HG02885 (cell line): ENCODE results near the gene FTSJ3.
"Not testable (repeated sequence)": the region's sequence is repeated elsewhere in the genome, so short reads cannot be mapped to it uniquely, and the experiment has no call there.

Source experiments
- ATAC-seq: cut with Tn5 transposase; IDR thresholded peaks from one replicate; pipeline ENCODE4 v1.9.1; 2021; ENCODE audit warnings: mild to moderate bottlenecking; ENCODE audit not compliant: unreplicated experiment, poor library complexity

Gene FTSJ3

DNA sequence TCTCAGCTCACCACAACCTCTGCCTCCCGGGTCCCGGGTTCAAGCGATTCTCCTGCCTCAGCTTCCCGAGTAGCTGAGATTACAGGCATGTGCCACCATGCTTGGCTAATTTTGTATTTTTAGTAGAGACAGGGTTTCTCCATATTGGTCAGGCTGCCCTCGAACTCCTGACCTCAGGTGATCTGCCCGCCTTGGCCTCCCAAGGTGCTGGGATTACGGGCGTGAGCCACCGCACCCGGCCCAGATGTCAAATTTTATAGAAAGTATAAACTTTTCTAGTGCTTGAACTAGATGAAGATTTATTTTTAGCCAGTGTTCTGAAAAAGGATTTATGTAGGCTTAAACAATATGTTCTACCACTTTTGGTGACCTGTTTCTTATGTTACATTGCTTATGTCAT is 31.1 kb downstream of the FTSJ3 start:
- ATAC-seq, result not testable (repeated sequence)

DNA sequence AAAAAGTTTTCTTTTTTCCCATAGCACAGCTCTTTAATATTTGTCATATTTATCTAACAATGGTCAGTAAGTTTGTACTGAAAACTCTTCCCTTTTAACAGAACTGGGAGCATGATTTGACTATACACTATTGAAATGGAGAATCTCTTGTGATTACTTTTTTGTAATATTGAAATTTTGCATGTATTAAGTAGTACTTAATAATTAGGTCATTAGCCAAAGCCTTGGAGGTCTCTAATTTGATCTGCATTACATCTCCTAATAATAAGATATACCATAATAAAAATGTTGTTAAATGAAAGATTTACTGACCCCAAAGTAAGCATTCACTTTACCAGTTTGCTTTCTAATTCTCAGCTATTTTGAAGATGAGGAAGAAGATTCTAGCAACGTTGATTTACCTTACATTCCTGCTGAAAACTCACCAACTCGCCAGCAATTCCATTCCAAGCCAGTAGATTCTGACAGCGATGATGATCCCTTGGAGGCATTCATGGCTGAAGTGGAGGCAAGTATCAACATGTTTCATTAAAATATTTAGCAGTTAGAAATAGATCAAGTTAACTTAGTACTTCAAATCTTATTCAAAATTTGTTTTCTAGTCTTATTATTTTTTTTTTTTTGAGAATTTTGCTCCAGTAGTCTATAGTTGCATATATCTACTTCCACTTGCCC is 35.3 kb downstream of the FTSJ3 start:
- ATAC-seq, result no peak

DNA sequence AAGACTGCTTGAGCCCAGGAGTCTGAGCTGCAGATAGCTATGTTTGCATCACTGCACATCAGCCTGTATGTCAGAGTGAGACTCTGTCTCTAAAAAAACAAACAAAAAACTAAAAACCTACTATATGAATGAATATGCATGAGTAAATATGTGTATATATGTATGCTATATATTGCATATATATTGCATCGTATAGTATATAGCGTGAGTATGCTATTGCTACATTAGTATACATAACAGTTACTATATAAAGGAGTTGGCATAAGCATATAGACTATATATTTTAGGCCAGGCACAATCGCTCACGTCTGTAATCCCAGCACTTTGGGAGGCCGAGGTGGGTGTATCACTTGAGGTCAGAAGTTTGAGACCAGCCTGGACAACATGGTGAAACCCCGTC is 37.4 kb downstream of the FTSJ3 start:
- ATAC-seq, result no peak

DNA sequence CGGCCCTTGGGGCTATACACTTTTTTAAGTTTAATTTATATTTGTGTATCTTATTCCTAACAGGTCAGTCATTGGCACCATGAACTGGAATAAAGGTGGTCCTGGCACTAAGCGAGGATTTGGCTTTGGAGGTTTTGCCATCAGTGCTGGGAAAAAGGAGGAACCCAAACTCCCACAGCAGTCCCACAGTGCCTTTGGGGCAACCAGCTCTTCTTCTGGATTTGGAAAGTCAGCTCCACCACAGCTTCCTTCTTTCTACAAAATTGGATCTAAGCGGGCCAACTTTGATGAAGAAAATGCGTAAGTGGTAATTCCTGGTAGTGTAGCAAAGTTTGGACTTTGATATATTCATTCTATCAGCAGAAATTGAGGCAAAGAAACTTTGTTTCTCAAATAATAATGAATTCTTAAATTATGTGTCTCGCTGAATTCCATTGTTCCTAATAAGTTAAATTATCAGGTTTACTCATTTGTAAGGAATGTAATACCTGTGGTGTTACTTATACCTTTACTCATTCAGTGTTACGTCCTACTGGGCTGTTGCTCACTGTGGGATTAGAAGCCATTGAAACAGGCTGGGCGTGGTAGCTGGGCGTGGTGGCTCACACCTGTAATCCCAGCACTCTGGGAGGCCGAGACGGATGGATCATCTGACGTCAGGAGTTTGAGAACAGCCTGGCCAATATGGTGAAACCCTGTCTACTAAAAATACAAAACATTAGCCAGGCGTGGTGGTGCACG is 40.3 kb downstream of the FTSJ3 start:
- ATAC-seq, result no peak

DNA sequence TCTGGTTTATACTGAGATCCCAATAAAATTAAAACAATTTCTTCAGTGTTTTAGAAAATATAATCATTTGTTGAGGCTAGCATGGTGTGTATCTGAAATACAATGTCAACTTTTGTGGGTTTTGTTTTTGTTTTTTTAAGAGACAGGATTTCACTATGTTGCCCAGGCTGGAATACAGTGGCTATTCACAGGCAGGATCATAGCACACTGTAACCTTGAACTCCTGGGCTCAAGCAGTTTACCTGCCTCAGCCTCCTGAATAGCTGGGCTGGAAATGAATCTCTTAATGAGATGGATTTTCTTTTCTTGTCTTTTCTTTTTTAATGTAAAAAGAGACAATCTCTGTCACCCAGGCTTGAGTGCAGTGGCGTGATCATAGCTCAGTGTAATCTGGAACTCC is 41.3 kb downstream of the FTSJ3 start:
- ATAC-seq, result no peak

DNA sequence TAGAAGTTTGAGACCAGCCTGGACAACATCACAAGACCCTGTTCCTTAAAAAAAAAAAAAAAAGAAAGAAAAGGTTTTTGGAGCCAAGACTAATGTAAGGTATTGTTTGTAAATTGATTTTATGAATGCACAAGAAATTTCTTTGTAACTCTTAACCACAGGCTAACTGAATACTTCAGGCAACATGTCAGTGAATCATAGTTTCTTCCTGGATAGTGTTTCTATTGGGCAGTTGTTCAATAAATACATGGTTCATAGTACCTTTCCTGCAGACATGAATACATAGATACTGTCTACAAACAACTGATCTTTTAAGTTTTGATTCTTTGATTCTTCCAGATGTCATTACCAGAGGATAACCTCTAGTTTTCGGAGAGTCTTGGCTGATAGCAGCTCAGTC is 41.9 kb downstream of the FTSJ3 start:
- ATAC-seq, result no peak

DNA sequence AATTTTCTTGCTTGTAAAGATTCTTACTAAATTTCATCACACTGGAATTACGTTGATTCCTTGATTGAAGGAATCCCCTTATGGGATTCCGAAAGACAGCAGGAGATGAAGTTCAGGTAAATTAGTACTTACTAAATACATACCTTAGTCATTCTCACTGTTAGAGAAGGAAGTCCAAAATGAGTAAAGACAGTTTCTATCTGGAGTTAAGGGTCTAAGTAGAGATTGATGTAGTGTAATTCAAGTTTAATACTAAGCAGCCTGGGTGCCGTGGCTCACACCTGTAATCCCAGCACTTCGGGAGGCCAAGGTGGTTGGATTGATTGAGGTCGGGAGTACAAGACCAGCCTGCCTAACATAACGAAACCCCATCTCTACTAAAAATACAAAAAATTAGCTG is 43.9 kb downstream of the FTSJ3 start:
- ATAC-seq, result no peak

DNA sequence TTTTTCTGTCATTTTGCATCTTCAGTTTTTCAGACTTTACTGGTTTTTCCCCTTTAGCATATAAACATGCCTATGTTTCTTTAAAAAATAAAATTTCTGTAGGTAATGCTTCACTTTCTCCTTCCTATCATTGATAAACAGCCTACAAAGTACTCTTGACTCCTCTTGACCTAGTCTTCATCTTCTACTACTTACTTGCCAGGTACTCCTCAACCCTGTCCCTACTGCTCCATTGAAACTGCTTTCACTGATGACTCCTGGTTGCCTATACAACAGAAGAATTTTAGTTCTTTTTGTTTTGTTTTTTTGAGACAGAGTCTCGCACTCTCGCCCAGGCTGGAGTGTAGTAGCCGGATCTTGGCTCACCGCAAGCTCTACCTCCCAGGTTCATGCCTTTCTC is 46.5 kb downstream of the FTSJ3 start:
- ATAC-seq, result no peak

DNA sequence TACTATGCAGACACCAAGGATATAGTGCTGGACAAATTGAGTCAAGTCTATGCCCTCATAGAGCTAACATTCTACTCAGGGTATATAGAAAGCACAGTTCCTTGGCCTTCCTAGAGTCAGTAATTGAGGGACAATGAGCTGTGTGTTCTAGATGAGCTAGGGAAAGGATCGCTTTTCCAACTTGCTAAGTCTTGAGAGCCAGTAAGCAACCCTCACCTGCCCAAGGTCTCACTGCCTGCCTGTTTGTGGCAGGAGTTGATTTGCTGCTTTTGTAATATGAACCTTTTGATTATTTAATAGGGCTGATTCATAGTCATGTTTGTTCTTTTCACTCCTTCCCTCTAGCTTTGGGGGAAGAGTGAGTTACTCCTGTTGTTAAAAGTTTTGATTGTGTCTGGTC is 47.0 kb downstream of the FTSJ3 start:
- ATAC-seq, result no peak

DNA sequence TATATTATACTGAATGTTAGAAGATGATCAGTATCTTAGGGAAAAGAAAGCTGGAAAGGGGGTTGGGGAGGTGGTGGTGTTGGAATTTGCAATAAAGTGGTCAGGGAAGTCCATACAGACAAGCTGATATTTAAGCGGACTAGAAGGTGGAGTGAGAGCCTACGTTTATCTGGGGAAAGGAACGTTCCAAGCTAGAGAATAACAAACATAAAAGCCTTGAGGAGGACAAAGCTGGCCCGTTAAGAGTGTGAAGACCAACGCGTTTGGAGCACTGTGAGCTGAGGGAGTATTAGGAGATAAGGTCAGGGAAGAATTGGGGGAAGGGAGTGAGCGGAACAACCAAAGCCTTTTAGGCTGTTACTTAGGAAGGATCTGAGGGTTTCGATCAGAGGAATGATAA is 52.0 kb downstream of the FTSJ3 start:
- no peak for ATAC-seq

DNA sequence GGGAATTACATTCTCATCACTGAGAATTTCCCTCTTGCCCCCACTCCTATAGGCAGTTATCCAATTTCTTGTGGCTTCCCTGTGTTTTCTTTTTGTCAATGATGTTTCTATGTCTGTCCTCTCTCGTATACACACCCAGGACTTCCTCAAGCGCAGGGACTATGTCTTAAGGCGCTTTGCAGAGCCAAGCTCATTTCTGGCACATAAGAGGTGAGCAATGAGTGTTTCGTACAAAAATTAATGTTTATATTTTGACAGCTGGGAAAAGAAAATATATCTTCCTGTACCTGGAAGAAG is 52.5 kb downstream of the FTSJ3 start:
- ATAC-seq, result no peak

DNA sequence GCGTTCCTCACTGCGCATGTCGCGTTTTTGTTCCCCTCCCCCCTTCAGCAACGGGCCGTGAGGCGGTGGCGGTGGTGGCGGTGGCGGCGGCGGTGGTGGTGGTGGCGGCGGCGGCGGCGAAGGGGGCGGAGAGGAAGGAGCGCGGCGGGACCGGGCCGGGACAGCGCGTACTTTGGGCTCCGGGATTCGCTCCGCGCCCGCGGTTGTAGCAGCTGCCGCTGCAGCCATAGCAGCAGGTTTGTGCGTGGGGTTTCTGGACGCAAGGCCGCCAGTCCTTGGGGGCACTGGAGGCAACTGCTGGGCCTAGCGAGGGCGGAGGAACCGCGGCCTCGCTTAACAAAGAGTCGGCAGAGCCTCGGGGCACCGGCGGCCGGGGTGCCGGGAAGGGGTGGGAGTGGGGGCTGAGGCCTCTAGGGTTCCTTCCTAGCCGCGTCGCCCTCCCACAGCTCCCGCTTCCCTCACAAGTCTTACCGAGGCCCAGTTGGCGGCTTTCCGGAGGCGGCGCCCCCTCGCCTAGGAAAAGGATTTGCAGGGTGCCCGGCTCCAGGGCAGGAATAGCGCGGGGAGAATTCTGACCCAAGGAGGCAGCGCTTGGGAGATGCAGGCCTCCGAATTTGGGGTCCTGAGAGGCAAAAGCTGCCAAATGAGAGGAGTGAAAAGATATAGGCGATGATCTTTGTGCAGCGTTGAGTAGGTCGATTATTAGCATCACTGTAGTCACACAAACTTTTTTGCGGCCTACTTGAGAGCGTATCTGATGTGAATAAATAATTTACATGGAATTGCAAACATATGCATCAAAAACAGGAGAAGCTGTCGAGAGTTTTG is 53.1 kb downstream of the FTSJ3 start, which contains the start of gene DDX42:
Gene DDX42, plus strand, starts transcription at position 30 of the 828 bp plus-strand sequence. CDS start 12,880 bp downstream, outside the sequence.
- ATAC-seq, result peak; percentile 13

DNA sequence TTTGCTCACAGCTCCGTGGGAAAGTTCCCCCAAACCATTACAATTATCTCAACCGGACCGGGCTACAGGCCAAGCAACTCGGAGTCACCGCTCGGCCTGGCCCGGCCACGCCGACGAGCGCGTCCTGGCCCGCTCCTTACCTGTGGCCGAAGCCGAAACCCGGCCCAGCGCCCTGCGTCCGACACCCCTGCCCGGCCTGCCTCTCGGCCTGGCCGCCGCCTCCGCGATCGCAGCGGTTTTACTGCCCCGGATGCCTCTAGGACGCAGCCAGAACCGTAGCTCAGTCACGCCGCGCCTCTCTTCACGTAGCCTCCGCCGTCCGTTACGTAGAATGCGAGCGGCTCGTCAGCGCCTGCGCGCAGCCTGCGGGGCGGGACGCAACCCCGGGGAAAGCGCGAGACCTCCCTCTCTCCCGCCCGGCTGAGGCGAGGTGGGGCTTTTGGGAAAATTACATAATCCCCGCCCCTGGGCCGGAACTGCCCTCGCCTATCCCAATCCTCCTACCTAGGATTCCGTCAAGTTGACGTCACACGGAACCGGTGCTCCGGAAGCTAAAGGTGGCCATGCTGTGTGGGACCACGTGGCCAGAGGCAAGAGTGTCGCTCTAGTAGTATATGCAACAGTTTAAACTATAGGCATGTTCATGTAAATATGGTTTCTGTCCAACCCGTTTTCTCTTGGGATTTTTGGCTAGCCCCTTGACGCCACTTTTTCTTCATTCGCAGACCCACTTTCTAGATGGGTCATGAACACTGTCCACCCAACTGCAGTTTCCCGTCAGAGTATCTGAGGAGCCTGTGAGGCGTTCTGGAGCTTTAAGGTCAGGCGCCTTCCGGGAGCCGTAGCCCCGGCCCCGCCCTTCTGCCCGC is 54.0 kb downstream of the FTSJ3 start, which contains the start of gene CCDC47:
Gene CCDC47, minus strand, starts transcription at position 326 of the 869 bp plus-strand sequence. CDS start 7,422 bp downstream, outside the sequence.
- ATAC-seq, result peak; percentile 87

DNA sequence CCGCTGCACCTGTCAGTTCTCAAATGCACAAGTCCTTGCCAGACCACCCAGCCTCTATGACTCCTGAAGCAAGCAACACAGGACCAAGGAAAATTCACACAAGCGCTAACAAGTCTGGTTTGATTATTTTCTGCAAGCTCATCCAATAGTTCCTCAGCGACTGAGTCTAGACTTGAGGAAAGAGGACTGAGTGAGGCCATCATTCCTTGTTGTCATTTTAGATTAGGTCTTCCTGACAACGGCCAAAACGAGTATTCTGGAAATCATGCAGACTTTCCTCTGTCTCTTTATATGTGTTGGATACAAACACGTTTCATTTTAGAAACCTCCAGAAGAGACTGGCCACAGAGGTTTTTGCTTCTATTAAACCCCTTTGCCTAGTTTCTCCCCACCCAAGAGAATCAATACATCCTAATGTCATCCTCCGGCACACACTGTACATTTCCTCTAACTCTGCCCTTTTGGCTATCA is 54.6 kb downstream of the FTSJ3 start:
- no peak for ATAC-seq
